ENCODE measurements around the gene TLE1.
"Not testable (repeated sequence)": the region's sequence is repeated elsewhere in the genome, so short reads cannot be mapped to it uniquely, and the experiment has no call there.

Gene TLE1

GRCh38 chr9:81689343-81690175 lies at the start of gene TLE1:
Gene TLE1 (minus strand): TSS chr9:81689547. CDS start chr9:81688240, 1,307 bp downstream.
- DNase-seq (ENCODE audit: low spot score), result peak; percentile 96

GRCh38 chr9:81737871-81738507 lies 48.6 kb upstream of the TLE1 start:
- no peak for DNase-seq (ENCODE audit: low spot score)

- not testable (repeated sequence) for DNase-seq (ENCODE audit: low spot score)
Measured at GRCh38 chr9:81730498-81730897, 41.2 kb upstream of the TLE1 start.

GRCh38 chr9:81729135-81729534 lies 39.8 kb upstream of the TLE1 start:
- DNase-seq (ENCODE audit: low spot score), result no peak

GRCh38 chr9:81724242-81724889 lies 35.0 kb upstream of the TLE1 start:
- no peak for DNase-seq (ENCODE audit: low spot score)

GRCh38 chr9:81722277-81722676 lies 32.9 kb upstream of the TLE1 start:
- no peak for DNase-seq (ENCODE audit: low spot score)

- DNase-seq (ENCODE audit: low spot score), result no peak
Measured at GRCh38 chr9:81720450-81721086, 31.2 kb upstream of the TLE1 start.

GRCh38 chr9:81719972-81720371 lies 30.6 kb upstream of the TLE1 start:
- no peak for DNase-seq (ENCODE audit: low spot score)

- no peak for DNase-seq (ENCODE audit: low spot score)
Measured at GRCh38 chr9:81718244-81718643, 28.9 kb upstream of the TLE1 start.

GRCh38 chr9:81717747-81718077 lies 28.4 kb upstream of the TLE1 start:
- DNase-seq (ENCODE audit: low spot score), result no peak

- no peak for DNase-seq (ENCODE audit: low spot score)
Measured at GRCh38 chr9:81717061-81717746, 27.9 kb upstream of the TLE1 start.

GRCh38 chr9:81716409-81716808 lies 27.1 kb upstream of the TLE1 start:
- no peak for DNase-seq (ENCODE audit: low spot score)

GRCh38 chr9:81705578-81705977 lies 16.2 kb upstream of the TLE1 start:
- no peak for DNase-seq (ENCODE audit: low spot score)

- DNase-seq (ENCODE audit: low spot score), result no peak
Measured at GRCh38 chr9:81694541-81694940, 5.2 kb upstream of the TLE1 start.

- no peak for DNase-seq (ENCODE audit: low spot score)
Measured at GRCh38 chr9:81693671-81694378, 4.5 kb upstream of the TLE1 start.

GRCh38 chr9:81690251-81690851 lies 1.0 kb upstream of the TLE1 start:
- peak; percentile 38 for DNase-seq (ENCODE audit: low spot score)

GRCh38 chr9:81689093-81689342 lies 329 bp downstream of the TLE1 start:
- not testable (repeated sequence) for DNase-seq (ENCODE audit: low spot score)

- not testable (repeated sequence) for DNase-seq (ENCODE audit: low spot score)
Measured at GRCh38 chr9:81688262-81689092, 870 bp downstream of the TLE1 start.

- peak; percentile 58 for DNase-seq (ENCODE audit: low spot score)
Measured at GRCh38 chr9:81687521-81688261, 1.7 kb downstream of the TLE1 start.
